HG02571 (cell line): ENCODE results near the gene GNAS-AS1.

ENCODE experiments used
- ATAC-seq: cut with Tn5 transposase; IDR thresholded peaks from one replicate; pipeline ENCODE4 v1.9.1; 2021; ENCODE audit warnings: mild to moderate bottlenecking, moderate library complexity; ENCODE audit not compliant: unreplicated experiment

Gene GNAS-AS1

GRCh38 chr20:58850693-58851174 is at the start of gene GNAS-AS1:
TSS of gene GNAS-AS1 (minus strand) at chr20:58850902.
- ATAC-seq = peak; percentile 87

GRCh38 chr20:58900397-58900796 is 49.7 kb upstream of the GNAS-AS1 start:
- no peak for ATAC-seq

- ATAC-seq = no peak
Observed at GRCh38 chr20:58899512-58899911, 48.8 kb upstream of the GNAS-AS1 start.

DNA sequence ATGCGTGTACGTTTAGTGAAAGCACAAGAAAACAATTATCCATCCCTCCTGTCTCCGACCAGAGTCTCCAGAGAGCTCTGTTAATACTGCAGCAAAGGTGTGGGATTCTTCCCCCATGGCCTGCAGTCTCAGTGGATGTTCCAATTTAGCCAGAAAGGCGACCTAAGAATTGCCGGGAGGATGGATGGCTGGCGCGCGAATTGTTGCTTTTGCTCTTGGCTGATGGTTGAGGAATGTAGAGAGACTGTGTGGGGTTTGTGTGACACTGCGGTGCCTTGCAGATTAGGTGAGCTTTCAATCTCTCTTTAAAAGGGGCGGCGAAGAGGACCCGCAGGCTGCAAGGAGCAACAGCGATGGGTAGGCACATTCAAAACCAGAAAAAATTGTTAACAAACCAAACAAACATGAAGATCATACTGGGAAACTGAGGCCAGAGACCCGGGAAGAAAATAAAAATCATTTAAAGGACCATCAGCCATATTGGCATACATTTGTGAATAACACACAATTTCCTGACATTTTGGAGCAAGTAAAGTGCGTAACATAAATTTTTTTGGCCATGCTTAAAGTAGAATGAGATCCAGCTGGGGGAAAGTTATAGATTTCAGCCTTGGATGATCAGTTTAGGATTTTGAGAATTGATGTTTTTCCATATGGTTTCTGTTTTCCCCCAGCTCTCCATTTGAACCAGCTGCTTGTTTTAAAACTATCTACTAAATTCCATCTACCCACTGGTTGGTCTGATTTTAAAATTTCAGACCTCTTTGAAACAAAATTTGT is 48.1 kb upstream of the GNAS-AS1 start:
- no peak for ATAC-seq

GRCh38 chr20:58897488-58897887 is 46.8 kb upstream of the GNAS-AS1 start:
- no peak for ATAC-seq

GRCh38 chr20:58896820-58897219 is 46.1 kb upstream of the GNAS-AS1 start:
- no peak for ATAC-seq

GRCh38 chr20:58895448-58896180 is 44.9 kb upstream of the GNAS-AS1 start:
- ATAC-seq = no peak

GRCh38 chr20:58894652-58895447 is 44.1 kb upstream of the GNAS-AS1 start:
- no peak for ATAC-seq

GRCh38 chr20:58893355-58894120 is 42.8 kb upstream of the GNAS-AS1 start:
- ATAC-seq = no peak

- no peak for ATAC-seq
Observed at GRCh38 chr20:58892932-58893224, 42.2 kb upstream of the GNAS-AS1 start.

- ATAC-seq = peak; percentile 6
Observed at GRCh38 chr20:58892141-58892931, 41.6 kb upstream of the GNAS-AS1 start.

GRCh38 chr20:58891718-58892140 is 41.0 kb upstream of the GNAS-AS1 start:
- ATAC-seq = peak; percentile 4

GRCh38 chr20:58891086-58891717 is 40.5 kb upstream of the GNAS-AS1 start:
- ATAC-seq = peak; percentile 23

DNA sequence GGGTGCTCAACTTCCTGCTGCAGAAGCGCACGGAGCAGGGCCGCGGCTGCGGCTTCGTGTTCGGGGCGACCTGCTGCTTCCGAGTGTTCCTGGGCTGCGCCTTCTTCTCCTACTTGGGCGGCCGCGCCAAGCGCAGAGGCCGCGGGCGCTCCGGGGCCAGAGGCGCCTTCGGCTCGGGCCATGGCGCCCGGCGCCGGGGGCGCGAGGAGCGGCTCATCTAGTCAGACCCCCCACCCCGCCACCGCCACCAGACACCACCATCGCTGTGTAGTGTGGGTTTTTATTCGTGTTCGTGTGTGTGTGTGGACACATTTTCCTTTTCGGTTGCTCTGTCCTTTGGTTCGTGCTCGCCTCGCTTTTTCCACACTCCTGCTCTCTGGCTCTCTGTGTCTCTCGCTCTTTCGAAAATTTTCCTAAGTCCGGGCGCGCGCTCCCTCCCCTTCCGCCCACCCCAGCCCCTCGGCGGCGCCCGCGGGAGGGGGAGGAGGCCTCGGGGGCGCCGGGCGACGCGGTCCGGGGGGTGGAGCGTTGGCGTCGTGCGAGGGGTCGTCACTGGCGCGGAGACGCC is 39.9 kb upstream of the GNAS-AS1 start:
- ATAC-seq = peak; percentile 30

DNA sequence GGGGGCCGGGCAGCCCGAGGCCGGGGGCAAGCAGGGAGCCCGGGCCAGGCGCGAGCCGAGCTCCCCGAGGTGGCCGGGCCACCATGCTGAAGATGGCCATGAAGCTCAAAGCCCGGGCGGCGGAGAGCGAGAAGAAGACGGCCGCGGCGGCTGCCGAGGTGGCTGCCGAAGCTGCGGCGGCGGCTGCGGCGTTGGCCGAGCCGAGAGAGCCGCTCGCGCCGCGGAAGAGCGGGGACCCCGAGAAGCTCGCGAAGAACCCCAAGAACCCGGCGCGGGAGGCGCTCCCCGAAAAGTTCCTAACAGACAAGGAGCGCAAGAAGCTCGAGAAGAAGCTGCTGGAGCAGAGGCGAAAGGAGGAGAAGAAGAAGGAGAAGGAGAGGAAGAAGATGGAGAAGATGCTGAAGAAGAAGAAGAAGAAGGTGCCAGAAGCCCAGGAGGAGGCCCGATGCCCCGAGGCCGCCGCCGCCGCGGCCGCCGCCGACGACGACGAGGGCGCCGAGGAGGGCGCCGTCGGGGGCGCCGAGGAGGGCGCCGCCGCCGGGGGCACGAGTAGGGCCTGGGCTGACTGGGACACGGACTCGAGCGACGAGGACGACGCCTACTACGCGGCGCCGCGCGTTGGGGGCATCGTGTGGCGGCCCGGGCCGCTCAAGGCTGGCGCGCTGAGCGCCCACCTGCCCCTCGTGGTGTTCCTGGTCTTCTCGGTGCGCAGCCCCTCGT is 39.3 kb upstream of the GNAS-AS1 start:
- ATAC-seq = no peak

DNA sequence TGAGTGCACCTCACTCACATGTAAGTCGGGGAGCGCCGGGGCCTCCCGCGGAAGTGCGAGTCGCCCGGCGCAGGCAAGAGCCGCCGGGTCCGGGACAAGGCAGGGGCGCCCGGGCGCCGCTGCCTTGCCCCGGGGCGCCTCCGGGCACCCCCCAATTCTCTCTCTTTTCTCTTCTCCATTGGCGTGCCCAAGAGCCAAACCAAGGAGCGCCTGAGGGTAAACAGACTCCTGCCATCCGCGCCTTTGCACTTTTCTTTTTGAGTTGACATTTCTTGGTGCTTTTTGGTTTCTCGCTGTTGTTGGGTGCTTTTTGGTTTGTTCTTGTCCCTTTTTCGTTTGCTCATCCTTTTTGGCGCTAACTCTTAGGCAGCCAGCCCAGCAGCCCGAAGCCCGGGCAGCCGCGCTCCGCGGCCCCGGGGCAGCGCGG is 38.6 kb upstream of the GNAS-AS1 start:
- ATAC-seq = no peak

DNA sequence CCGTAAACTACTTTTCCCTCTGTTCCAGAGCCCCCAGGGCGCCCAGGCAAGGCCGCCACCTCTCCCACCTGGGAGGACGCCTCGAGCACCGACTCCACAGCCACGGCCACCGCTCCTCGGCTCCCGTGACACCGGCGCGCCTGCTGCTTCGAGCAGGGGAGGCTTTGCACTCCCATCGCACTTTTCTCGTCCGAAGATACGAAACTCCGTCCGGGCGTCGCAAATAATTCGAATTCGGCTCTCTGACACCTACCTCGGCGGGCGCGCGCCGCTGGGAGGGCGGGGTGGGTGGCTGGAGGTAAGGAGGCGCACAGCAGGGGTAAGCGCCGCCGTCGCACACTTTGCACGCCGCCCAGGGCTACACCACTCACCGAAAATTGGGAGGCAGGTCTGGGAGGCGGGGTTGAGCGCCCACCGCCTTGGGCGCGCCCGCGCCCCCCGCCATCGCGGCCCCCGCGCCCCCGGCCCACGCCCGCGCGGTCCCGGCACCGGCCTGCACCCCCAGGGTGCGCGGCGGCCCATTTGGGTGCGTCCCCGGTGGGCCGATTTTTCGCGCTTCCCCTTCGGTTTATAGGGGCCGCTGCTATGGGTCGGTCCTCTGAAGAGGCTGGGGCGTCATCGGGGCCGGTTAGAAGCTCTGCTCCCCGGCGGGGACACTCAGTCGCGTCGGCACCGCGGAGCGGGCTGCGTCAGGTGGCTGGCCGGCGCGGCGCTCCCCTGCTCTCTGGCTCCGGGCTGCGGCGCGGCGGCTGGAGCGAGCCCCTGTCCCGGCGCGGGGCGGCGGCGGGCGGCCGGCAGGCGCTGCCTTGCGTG is 38.0 kb upstream of the GNAS-AS1 start:
- peak; percentile 36 for ATAC-seq

DNA sequence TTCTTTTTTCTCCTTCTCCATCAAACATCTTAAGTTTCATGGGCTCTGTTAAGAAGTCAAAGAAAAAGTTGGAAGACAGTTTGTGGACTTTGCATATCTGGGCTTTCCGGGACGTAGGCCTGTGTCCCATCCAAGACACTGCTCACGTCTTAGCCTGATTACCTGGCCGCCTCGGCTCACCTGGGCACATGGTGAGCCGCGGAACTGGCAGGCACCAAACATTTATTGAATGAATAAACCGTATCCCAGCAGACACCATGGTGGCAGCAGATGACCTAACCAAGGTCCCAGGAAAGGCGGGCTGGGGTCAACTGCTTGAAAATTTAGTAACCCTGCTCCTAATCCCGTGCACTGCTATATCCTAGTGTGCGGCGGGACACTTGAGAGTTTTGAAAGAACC is 37.4 kb upstream of the GNAS-AS1 start:
- no peak for ATAC-seq
